HG02759 (cell line): ENCODE results near the gene SLC43A1.

ENCODE experiments used
- ATAC-seq: cut with Tn5 transposase; IDR thresholded peaks from one replicate; pipeline ENCODE4 v1.9.1; 2021; ENCODE audit warnings: mild to moderate bottlenecking, moderate library complexity; ENCODE audit not compliant: unreplicated experiment

Gene SLC43A1

GRCh38 chr11:57498540-57498939 is 17.0 kb downstream of the SLC43A1 start:
- ATAC-seq = no peak

DNA sequence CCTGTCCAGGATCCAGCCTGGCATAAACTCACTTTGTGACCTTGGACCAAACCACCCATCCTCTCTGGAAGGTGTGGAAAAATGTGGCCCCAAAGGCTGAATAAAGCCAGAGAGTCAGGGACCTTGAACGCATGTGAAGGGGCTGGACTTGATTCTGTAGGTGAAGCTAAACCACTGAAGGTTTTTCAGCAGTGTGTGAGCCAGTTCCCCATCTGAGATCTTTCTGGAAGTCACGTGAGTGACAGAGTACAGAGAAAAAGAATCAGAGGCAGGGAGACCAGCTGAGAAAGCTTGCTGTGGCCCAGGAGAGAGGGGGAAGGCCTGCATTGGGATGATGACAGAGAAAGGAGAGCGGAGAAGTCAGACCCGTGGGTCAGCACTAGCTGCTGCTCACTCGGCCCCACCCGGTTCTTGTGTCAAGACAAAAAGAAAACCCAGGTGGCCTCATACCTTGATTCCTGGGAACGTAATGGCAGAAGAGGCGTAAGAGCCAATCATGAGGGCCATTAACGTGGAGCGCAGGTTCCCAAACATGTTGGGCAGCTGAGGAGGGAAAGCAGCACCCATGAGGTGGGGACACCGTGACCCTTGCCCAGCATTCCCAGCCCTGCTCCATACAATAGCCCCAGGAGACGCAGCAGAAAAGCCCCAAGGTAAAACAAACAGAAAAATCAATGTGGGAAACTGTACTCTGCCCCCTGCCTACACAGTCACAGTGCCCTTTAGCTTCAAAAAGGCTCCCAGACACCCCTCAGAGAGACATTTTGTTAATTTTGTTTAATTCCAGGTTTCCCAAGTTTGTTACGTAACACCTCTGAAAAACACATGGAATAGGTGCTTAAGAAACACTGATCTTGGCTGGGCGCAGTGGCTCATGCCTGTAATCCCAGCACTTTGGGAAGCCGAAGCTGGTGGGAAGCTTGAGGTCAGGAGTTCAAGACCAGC is 17.9 kb downstream of the SLC43A1 start:
- ATAC-seq = no peak

GRCh38 chr11:57496109-57496820 is 19.2 kb downstream of the SLC43A1 start:
- no peak for ATAC-seq

GRCh38 chr11:57493507-57494503 is 21.7 kb downstream of the SLC43A1 start:
- ATAC-seq = peak; percentile 77

GRCh38 chr11:57491371-57492061 is 24.0 kb downstream of the SLC43A1 start:
- peak; percentile 47 for ATAC-seq

DNA sequence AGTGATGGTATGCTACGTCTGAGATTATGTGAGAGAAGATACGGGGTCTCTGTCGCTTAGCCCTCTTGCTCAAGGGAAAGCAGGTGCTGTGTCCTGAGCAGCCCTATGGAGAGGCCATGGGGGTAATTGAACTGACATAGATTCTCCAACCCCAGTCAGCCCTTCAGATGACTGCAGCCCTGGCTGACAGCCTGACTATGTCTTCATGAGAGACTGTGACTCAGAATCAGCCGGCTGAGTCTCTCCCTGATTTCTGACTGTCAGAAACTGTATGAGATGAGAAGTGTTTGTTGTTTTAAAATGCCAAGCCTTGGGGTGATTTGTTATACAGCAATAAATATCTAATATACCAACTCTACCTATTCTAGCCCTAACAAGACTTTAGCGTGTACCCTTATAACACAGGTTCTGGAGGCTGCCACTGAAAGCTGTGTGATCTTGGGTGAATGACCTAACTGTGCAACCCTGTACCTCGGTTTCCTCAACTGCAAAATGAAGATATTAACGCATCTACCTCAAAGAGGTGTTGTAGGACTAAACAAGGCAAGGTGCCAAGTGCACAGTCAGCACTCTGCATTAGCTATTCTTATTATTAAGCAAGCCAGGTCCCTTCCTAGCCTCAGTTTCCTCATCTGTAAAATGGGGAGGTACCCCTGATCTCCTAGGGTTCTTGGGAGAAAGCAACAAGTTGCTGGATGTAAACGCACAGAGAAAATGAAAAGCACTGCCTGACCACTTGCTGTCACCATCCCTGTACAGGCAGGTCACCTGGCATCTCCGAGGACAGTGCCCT is 24.9 kb downstream of the SLC43A1 start:
- no peak for ATAC-seq

DNA sequence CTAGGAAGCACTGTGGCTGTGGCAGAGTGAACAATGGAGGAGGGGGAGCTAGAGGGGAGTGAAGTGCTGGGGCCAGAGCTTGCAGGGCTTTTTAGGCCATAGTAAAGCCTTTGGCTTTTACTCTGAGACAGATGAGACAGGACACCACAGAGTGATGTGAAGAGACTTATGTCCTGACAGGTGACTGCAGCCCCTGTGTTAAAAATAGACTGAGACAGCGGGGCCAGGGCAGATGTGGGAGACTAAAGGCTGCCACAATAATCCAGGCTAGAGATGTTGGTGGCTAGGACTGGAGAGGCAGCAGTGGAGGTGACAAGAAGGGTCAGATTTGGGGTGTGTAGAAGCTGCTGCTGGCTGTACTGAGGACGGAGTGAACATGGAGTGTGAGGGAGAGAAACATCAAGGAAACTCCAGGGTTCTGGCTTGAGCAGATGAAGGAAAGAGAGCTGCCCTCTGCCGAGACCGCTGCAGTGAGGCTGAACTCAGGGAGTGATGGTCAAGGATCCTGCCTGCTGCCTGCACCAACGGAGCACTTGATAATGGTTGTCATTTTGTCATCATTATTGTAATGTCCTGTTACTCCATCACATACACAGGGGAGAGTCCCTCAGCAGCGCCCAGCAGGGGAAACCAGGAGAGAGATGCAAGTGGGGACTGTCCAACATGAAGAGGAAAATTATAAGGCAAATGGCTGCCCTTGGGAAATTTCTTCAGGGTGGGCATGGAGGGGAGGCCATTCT is 27.4 kb downstream of the SLC43A1 start:
- no peak for ATAC-seq

GRCh38 chr11:57487021-57487778 is 28.3 kb downstream of the SLC43A1 start:
- no peak for ATAC-seq

DNA sequence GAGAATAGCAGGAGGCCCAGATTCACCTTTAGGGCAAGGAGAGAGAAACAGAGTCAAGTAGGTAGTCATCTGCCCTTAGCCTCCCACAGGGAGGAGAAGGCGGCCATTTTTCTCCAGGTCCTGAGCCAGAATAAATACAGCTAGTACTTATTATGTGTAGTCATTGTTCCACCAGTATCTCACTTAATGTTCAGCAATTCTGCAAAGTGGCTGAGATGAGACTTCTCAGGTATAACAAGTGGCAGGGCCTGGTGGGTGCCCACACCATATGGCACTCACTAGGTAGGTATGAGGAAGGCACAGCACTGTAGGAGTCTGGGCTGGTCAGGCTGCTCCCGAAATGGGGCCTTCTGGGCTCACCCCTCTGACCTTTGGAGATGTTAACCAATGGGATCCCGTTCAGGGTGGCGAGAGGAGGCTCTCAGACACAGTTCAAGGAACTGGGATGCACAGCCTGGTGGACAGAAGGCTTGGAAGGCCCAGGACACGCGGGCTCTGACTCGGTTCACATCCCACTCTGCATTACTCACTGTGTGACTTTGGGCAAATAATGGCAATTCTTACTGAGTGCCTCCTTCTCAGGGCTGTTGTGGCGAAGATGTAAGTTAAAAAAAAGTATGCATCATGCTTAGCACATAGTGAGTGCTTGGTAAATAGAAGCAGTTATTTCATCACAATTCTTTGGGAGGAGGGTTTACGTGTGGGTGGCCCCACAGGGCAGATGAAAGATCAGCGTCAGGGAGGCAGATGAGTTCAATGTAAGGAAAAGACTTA is 30.1 kb downstream of the SLC43A1 start:
- ATAC-seq = no peak

- ATAC-seq = peak; percentile 66
Measured at GRCh38 chr11:57484141-57484710, 31.3 kb downstream of the SLC43A1 start.

GRCh38 chr11:57483562-57483918 is 32.0 kb downstream of the SLC43A1 start:
- ATAC-seq = no peak

DNA sequence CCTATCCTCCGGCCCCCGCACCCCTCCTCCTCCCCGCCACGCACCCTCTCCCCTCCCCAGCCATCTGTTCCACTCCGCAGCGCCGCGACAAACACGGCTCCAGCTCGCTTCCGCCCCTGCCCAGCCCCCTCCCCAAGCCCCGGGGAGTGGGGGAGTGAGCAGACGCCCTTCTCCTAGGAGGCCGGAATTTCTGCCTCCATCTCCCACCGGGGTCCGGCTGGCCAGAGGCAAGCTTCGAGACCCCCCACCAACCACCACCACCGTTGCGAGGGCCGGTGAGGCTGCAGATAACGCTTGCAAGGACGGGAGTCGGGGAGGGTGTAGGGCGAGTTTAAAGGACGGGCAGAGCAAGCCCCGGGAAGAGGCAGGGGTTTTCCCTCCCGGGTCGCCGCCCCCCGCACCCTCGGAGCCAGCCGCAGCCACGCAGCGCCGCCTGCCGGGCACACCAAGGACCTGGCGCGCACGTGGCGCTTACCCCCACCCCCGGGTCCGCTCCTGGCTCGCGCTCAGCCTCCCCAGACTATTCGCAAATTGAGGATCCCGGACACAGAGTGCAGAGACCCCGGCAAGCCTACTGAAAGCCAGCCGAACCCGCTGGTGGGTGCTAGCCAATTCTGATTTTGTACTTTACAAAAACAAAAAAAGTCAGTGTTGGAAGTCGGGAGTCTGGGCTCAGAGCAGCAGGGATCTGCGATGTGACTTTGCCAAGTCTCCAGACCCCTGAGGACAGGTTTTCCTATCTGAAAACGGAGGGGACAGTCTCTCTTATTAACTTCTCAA is 32.5 kb downstream of the SLC43A1 start:
- ATAC-seq = peak; percentile 66

GRCh38 chr11:57481915-57482781 is 33.4 kb downstream of the SLC43A1 start:
- no peak for ATAC-seq

DNA sequence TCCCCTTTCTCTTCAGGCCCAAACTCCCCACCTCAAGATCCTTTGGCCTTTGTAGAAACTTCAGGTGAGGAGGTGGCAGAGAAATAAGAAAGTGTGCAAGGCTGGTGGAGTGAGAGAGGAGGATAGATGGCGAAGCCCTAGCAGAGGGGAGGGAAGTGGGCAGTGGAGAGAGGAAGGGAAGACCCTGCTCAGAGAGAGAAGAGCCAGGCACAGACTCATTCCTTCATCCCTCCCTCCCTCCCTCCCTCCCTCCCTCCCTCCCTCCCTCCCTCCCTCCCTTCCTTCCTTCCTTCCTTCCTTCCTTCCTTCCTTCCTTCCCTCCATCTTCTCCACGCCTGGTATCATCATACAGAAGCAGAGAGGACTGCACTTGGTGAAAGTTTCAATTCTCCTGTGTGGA is 34.2 kb downstream of the SLC43A1 start:
- ATAC-seq = no peak

GRCh38 chr11:57480409-57481137 is 34.9 kb downstream of the SLC43A1 start:
- peak; percentile 26 for ATAC-seq
